Osteocyte (in vitro differentiated cells): ENCODE results near the gene DECR2. TPM values are rescaled to one million over a fixed set of nuclear protein-coding genes. Genes with fewer than 3 reads are reported as not detected.

Experiments
- DNase-seq: peaks from one replicate; pipeline ENCODE4 v3.0.0; 2021; ENCODE audit warnings: mixed read lengths; ENCODE audit not compliant: unreplicated experiment; ENCODE audit errors: extremely low spot score
- H3K27ac Mint-ChIP-seq: one replicate; pipeline ENCODE4 v1.8.0; 2021; ENCODE audit warnings: mild to moderate bottlenecking, mixed read lengths; ENCODE audit not compliant: unreplicated experiment
- H3K27me3 Mint-ChIP-seq: one replicate; pipeline ENCODE4 v1.8.0; 2021; ENCODE audit warnings: mixed read lengths; ENCODE audit not compliant: unreplicated experiment
- H3K36me3 Mint-ChIP-seq: one replicate; pipeline ENCODE4 v1.8.0; 2021; ENCODE audit warnings: mixed read lengths; ENCODE audit not compliant: unreplicated experiment
- H3K4me1 Mint-ChIP-seq: one replicate; pipeline ENCODE4 v1.8.0; 2021; ENCODE audit warnings: mixed read lengths; ENCODE audit not compliant: unreplicated experiment
- H3K4me3 Mint-ChIP-seq: one replicate; pipeline ENCODE4 v1.8.0; 2021; ENCODE audit warnings: mild to moderate bottlenecking, moderate library complexity, mixed read lengths; ENCODE audit not compliant: unreplicated experiment
- H3K9me3 Mint-ChIP-seq: one replicate; pipeline ENCODE4 v1.8.0; 2021; ENCODE audit warnings: mixed read lengths; ENCODE audit not compliant: unreplicated experiment
- CTCF ChIP-seq: fragments of 200-600 bp; sonication (generic); IDR thresholded peaks from 2 replicates; pipeline ENCODE4 v1.5.0; 2021; ENCODE audit warnings: antibody characterized with exemption, mild to moderate bottlenecking, moderate library complexity
- total RNA-seq: library from RNA; stranded (reverse); gene quantifications from 2 replicates; pipeline ENCODE4 v1.2.1, GENCODE V29; 2021

DECR2 gene
- total RNA-seq, 1 donor from 2014 or later: 23.4 TPM

DNA sequence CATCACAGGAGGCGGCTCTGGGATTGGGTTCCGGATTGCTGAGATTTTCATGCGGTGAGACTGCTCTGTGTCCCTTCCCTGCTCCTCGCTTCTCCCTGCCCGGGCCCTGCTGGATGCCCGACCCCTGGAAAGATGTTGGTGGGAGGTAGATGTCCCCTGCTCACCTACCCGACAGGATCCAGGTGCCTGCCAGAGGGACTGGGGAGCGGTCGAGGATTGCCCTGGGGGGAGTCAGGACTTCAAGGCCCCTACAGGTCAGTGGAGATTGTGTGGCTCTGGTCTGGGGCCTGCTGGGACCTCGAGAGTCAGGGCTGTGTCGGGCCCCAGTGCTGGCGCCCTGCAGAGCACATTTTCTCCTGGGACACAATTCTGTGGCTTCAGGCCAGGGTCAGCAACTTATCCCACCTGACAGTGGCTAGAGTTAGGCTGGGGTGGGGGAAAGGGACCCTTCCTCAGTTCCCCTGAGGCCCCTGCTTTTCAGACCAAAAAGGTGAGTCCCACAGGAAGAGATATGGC lies 3.3 kb downstream of the DECR2 start:
- Mint-ChIP-seq H3K36me3 (peaks cover 1% of the 10 kb centered on the region), H3K4me3 (no peak overlapping the region), H3K27ac (no peak overlapping the region), H3K27me3 (no peaks in the 10 kb centered on the region), H3K4me1 (peaks cover 25% of the 10 kb centered on the region), H3K9me3 (no peaks in the 10 kb centered on the region)
- DNase-seq: no peak
- TF ChIP-seq CTCF: no peak

DNA sequence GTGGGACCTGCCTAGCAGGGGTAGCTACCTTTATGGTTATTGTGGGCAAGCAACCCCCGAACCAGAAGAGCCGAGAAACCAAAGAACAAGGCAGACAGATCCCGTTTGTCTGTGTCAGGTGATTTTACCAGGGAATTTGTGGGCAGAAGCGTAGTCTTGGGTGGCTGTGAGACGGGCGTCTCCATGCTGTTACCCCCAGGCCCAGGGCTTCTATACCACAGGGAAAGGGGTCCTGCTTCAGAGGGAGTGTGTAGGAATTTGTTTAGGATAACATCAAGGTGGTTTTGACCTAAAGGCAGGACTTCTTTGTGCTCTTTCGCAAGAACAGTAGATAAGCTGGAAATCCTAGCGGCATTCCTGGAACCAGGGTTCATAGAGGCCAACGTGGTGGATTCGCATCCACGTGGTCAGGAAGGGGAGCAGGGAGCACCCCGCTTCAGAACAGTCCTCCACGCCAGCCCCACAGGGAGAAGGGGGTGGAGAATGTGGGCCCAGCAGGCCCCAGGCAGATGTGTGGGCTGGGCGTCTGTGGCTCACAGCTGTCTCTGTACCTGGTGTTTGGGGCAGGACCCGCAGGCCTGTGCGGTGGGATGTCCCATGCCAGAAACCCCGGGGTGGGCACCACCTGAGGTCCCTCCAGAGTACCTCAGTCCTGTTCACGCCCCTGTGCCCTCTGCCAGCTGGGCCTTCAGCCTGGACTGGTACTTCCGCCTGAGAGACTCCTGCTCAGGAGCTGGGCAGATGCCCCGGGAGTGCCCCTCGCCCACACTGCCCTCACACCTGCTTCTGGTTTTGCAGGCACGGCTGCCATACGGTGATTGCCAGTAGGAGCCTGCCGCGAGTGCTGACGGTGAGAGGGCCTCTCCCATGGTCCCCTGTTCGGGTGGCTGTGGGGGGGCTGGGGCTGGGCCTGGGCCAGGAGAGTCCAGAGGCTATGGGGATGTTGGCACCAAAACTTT lies 4.1 kb downstream of the DECR2 start:
- Mint-ChIP-seq H3K4me1 (peaks cover 18% of the 10 kb centered on the region), H3K36me3 (peaks cover 2% of the 10 kb centered on the region), H3K27ac (no peak overlapping the region), H3K9me3 (no peaks in the 10 kb centered on the region), H3K4me3 (no peak overlapping the region), H3K27me3 (no peaks in the 10 kb centered on the region)
- no peak for TF ChIP-seq CTCF
- no peak for DNase-seq

DNA sequence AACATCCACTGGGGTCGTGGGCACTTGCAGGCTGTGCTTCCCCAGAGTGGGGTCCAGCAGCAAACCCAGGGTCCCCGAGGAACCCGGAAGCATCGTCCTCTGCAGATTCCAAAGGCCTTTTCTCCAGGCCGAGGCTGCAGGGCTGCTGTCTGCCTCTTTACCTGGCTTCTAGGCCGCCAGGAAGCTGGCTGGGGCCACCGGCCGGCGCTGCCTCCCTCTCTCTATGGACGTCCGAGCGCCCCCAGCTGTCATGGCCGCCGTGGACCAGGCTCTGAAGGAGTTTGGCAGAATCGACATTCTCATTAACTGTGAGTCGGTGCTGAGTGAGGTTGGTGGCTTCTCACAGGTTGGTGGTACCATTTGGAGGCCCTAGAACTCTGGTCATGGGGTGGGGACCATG lies 5.6 kb downstream of the DECR2 start:
- no peaks in the 10 kb centered on the region for H3K27me3 Mint-ChIP-seq
- H3K4me3 Mint-ChIP-seq: no peak overlapping the region
- peaks cover 8% of the 10 kb centered on the region for H3K36me3 Mint-ChIP-seq
- peaks cover 13% of the 10 kb centered on the region for H3K4me1 Mint-ChIP-seq
- H3K9me3 Mint-ChIP-seq: no peaks in the 10 kb centered on the region
- no peak for TF ChIP-seq CTCF
- no peak overlapping the region for H3K27ac Mint-ChIP-seq
- DNase-seq: no peak

DNA sequence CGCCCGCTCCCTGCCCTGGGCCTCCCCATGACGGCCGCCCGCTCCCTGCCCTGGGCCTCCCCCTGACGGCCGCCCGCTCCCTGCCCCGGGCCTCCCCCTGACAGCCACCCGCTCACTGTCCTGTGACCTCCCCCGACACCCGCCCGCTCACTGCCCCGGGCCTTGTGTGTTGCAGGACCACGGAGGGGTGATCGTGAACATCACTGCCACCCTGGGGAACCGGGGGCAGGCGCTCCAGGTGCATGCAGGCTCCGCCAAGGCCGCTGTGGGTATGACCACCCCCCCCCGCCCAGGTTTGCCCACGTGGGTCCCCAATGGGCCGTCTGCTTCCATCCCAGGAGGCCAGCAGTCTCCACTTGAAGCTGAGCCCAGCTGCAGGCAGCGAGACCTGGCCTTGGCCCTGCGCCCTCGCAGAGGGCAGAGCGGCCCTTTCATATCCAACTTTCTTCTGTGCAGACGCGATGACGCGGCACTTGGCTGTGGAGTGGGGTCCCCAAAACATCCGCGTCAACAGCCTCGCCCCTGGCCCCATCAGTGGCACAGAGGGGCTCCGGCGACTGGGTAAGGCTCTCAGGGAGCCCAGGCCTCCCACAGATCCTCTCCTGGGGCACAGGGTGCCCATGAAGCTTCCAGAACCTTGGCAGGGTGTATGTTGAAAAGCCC lies 9.0 kb downstream of the DECR2 start:
- H3K27ac Mint-ChIP-seq: no peak overlapping the region
- H3K36me3 Mint-ChIP-seq: peaks cover 8% of the 10 kb centered on the region
- H3K4me3 Mint-ChIP-seq: no peak overlapping the region
- no peaks in the 10 kb centered on the region for H3K9me3 Mint-ChIP-seq
- TF ChIP-seq CTCF: no peak
- DNase-seq: no peak
- no peaks in the 10 kb centered on the region for H3K27me3 Mint-ChIP-seq
- H3K4me1 Mint-ChIP-seq: peaks cover 7% of the 10 kb centered on the region
